ENCODE results near the gene GALNT10. TPM values are rescaled to one million over a fixed set of nuclear protein-coding genes. Genes with fewer than 3 reads are reported as not detected.

The GALNT10 gene
- total RNA-seq, 1 experiment from 2014 or later, result 23.4 TPM

- H3K36me3 ChIP-seq (ENCODE audit: control insufficient read depth, insufficient read depth, low read length), result no peaks in the 10 kb centered on the region
- no peak for DNase-seq
- no peak for TF ChIP-seq CTCF (IDR thresholded peaks at IDR 0.05; ENCODE audit: insufficient read depth in 1 of 2, low read depth in 1 of 2, low read length in 1 of 2, severe bottlenecking in 1 of 2, unreplicated experiment in 1 of 2)
- H3K4me3 Mint-ChIP-seq (ENCODE audit: unreplicated experiment), result peak overlapping the region; percentile 92
- peaks cover 7% of the 10 kb centered on the region for H3K27me3 Mint-ChIP-seq (ENCODE audit: insufficient read depth, unreplicated experiment)
- intact Hi-C loops (cut with micrococcal nuclease; ENCODE audit: unreplicated experiment), result loop anchor here (2.0 kb wide), 1 partner anchor 95 kb away; no protein-coding TSS in a partner anchor
- no TSS peak for BruUV-seq (replicated peaks)
- ChIA-PET CTCF (interaction anchor here (1.0 to 3.9 kb wide), 2 partner anchors 119 to 214 kb away, joined by 3 to 27 read pairs; no protein-coding TSS in a partner anchor), POLR2A (interaction anchor here (1.3 kb wide), 1 partner anchor 153 kb away, joined by 4 read pairs; the partner anchor contains the start of genes FAM114A2 and MFAP3)
- peak overlapping the region; percentile 85 for H3K27ac Mint-ChIP-seq (ENCODE audit: unreplicated experiment)
- H3K27me3 ChIP-seq (replicated peaks; ENCODE audit: control insufficient read depth, insufficient read depth, low read length), result no peaks in the 10 kb centered on the region; the same call in 1 of the 2 replicates
- no peaks in the 10 kb centered on the region for H3K9me3 Mint-ChIP-seq (ENCODE audit: unreplicated experiment)
- H3K36me3 Mint-ChIP-seq (ENCODE audit: insufficient read depth, unreplicated experiment), result no peaks in the 10 kb centered on the region
- H3K4me3 ChIP-seq (ENCODE audit: low read depth, low read length), result no peak overlapping the region
- peaks cover 27% of the 10 kb centered on the region for H3K4me1 Mint-ChIP-seq (ENCODE audit: low read depth, unreplicated experiment)
- no peaks in the 10 kb centered on the region for H3K4me1 ChIP-seq
- H3K9me3 ChIP-seq, result no peaks in the 10 kb centered on the region
These were observed 1.1 kb downstream of the GALNT10 start for GRCh38 chr5:154191467-154192261.

- H3K9me3 Mint-ChIP-seq (ENCODE audit: unreplicated experiment), result no peaks in the 10 kb centered on the region
These were observed 2.8 kb downstream of the GALNT10 start for GRCh38 chr5:154193283-154193682.

GRCh38 chr5:154193701-154194121 is 3.2 kb downstream of the GALNT10 start:
- ChIA-PET POLR2A (no interaction called here), CTCF (no interaction called here)
- Mint-ChIP-seq H3K27ac (ENCODE audit: unreplicated experiment) (no peak overlapping the region), H3K4me3 (ENCODE audit: unreplicated experiment) (no peak overlapping the region), H3K9me3 (ENCODE audit: unreplicated experiment) (no peaks in the 10 kb centered on the region), H3K36me3 (ENCODE audit: insufficient read depth, unreplicated experiment) (peaks cover 6% of the 10 kb centered on the region), H3K27me3 (ENCODE audit: insufficient read depth, unreplicated experiment) (peaks cover 6% of the 10 kb centered on the region), H3K4me1 (ENCODE audit: low read depth, unreplicated experiment) (peaks cover 42% of the 10 kb centered on the region)
- no peak for TF ChIP-seq CTCF (IDR thresholded peaks at IDR 0.05; ENCODE audit: insufficient read depth in 1 of 2, low read depth in 1 of 2, low read length in 1 of 2, severe bottlenecking in 1 of 2, unreplicated experiment in 1 of 2)
- H3K4me3 ChIP-seq (ENCODE audit: low read depth, low read length), result no peak overlapping the region
- no peaks in the 10 kb centered on the region for H3K9me3 ChIP-seq
- H3K4me1 ChIP-seq, result peaks cover 5% of the 10 kb centered on the region; the same call in 1 of the 2 replicates
- intact Hi-C loops (cut with micrococcal nuclease; ENCODE audit: unreplicated experiment), result no loop called here
- no peaks in the 10 kb centered on the region for H3K27me3 ChIP-seq (replicated peaks; ENCODE audit: control insufficient read depth, insufficient read depth, low read length)
- BruUV-seq (replicated peaks), result no TSS peak
- H3K36me3 ChIP-seq (ENCODE audit: control insufficient read depth, insufficient read depth, low read length), result no peaks in the 10 kb centered on the region
- DNase-seq, result no peak

More at GRCh38 chr5:154193283-154193682, 2.8 kb downstream of the GALNT10 start:
- Histone ChIP-seq H3K4me1 (peaks cover 5% of the 10 kb centered on the region; the same call in 1 of the 2 replicates), H3K36me3 (ENCODE audit: control insufficient read depth, insufficient read depth, low read length) (no peaks in the 10 kb centered on the region), H3K4me3 (ENCODE audit: low read depth, low read length) (no peak overlapping the region), H3K9me3 (no peaks in the 10 kb centered on the region), H3K27me3 (replicated peaks; ENCODE audit: control insufficient read depth, insufficient read depth, low read length) (no peaks in the 10 kb centered on the region; the same call in 1 of the 2 replicates)
- no peak for TF ChIP-seq CTCF (IDR thresholded peaks at IDR 0.05; ENCODE audit: insufficient read depth in 1 of 2, low read depth in 1 of 2, low read length in 1 of 2, severe bottlenecking in 1 of 2, unreplicated experiment in 1 of 2)
- intact Hi-C loops (cut with micrococcal nuclease; ENCODE audit: unreplicated experiment), result no loop called here
- Mint-ChIP-seq H3K27me3 (ENCODE audit: insufficient read depth, unreplicated experiment) (peaks cover 6% of the 10 kb centered on the region), H3K4me3 (ENCODE audit: unreplicated experiment) (no peak overlapping the region), H3K4me1 (ENCODE audit: low read depth, unreplicated experiment) (peaks cover 39% of the 10 kb centered on the region), H3K36me3 (ENCODE audit: insufficient read depth, unreplicated experiment) (peaks cover 4% of the 10 kb centered on the region), H3K27ac (ENCODE audit: unreplicated experiment) (no peak overlapping the region)
- BruUV-seq (replicated peaks), result no TSS peak
- POLR2A ChIA-PET, result no interaction called here
- DNase-seq, result no peak
- CTCF ChIA-PET, result no interaction called here
